ENCODE measurements around the gene EFHC2.
A peak's percentile ranks its signal among the peaks of the same experiment; 100 is the strongest.
"Not testable (repeated sequence)": the region's sequence is repeated elsewhere in the genome, so short reads cannot be mapped to it uniquely, and the experiment has no call there.

Gene EFHC2

GRCh38 chrX:44290718-44291117 lies 52.8 kb downstream of the EFHC2 start:
- no peak for DNase-seq

GRCh38 chrX:44282753-44283152 lies 60.7 kb downstream of the EFHC2 start:
- no peak for DNase-seq

GRCh38 chrX:44280116-44280515 lies 63.4 kb downstream of the EFHC2 start:
- no peak for DNase-seq

- no peak for DNase-seq
Measured at GRCh38 chrX:44274096-44274495, 69.4 kb downstream of the EFHC2 start.

GRCh38 chrX:44267861-44268260 lies 75.6 kb downstream of the EFHC2 start:
- DNase-seq = no peak

GRCh38 chrX:44267116-44267515 lies 76.4 kb downstream of the EFHC2 start:
- DNase-seq = no peak

GRCh38 chrX:44265559-44265958 lies 77.9 kb downstream of the EFHC2 start:
- no peak for DNase-seq

GRCh38 chrX:44264936-44265335 lies 78.5 kb downstream of the EFHC2 start:
- DNase-seq = no peak

- DNase-seq = no peak
Measured at GRCh38 chrX:44261286-44261685, 82.2 kb downstream of the EFHC2 start.

- DNase-seq = no peak
Measured at GRCh38 chrX:44260609-44261008, 82.9 kb downstream of the EFHC2 start.

GRCh38 chrX:44255742-44256141 lies 87.7 kb downstream of the EFHC2 start:
- not testable (repeated sequence) for DNase-seq

- no peak for DNase-seq
Measured at GRCh38 chrX:44253575-44253942, 89.9 kb downstream of the EFHC2 start.

GRCh38 chrX:44252688-44253574 lies 90.5 kb downstream of the EFHC2 start:
- peak; percentile 55 for DNase-seq

GRCh38 chrX:44247468-44247867 lies 96.0 kb downstream of the EFHC2 start:
- no peak for DNase-seq

GRCh38 chrX:44246826-44247225 lies 96.6 kb downstream of the EFHC2 start:
- DNase-seq = no peak

- DNase-seq = peak; percentile 16
Measured at GRCh38 chrX:44245733-44246132, 97.7 kb downstream of the EFHC2 start.

GRCh38 chrX:44244008-44244407 lies 99.5 kb downstream of the EFHC2 start:
- no peak for DNase-seq

- DNase-seq = no peak
Measured at GRCh38 chrX:44241546-44241945, 101.9 kb downstream of the EFHC2 start.

- DNase-seq = no peak
Measured at GRCh38 chrX:44240036-44240435, 103.4 kb downstream of the EFHC2 start.

- no peak for DNase-seq
Measured at GRCh38 chrX:44239036-44239435, 104.4 kb downstream of the EFHC2 start.

- DNase-seq = no peak
Measured at GRCh38 chrX:44235534-44235933, 107.9 kb downstream of the EFHC2 start.

GRCh38 chrX:44234541-44234940 lies 108.9 kb downstream of the EFHC2 start:
- no peak for DNase-seq

GRCh38 chrX:44234116-44234515 lies 109.4 kb downstream of the EFHC2 start:
- DNase-seq = no peak

- no peak for DNase-seq
Measured at GRCh38 chrX:44232081-44232480, 111.4 kb downstream of the EFHC2 start.

GRCh38 chrX:44228621-44229020 lies 114.9 kb downstream of the EFHC2 start:
- DNase-seq = no peak
